ENCODE results near the gene PLCXD1.
"Not testable (repeated sequence)": the region's sequence is repeated elsewhere in the genome, so short reads cannot be mapped to it uniquely, and the experiment has no call there.

PLCXD1 gene

DNA sequence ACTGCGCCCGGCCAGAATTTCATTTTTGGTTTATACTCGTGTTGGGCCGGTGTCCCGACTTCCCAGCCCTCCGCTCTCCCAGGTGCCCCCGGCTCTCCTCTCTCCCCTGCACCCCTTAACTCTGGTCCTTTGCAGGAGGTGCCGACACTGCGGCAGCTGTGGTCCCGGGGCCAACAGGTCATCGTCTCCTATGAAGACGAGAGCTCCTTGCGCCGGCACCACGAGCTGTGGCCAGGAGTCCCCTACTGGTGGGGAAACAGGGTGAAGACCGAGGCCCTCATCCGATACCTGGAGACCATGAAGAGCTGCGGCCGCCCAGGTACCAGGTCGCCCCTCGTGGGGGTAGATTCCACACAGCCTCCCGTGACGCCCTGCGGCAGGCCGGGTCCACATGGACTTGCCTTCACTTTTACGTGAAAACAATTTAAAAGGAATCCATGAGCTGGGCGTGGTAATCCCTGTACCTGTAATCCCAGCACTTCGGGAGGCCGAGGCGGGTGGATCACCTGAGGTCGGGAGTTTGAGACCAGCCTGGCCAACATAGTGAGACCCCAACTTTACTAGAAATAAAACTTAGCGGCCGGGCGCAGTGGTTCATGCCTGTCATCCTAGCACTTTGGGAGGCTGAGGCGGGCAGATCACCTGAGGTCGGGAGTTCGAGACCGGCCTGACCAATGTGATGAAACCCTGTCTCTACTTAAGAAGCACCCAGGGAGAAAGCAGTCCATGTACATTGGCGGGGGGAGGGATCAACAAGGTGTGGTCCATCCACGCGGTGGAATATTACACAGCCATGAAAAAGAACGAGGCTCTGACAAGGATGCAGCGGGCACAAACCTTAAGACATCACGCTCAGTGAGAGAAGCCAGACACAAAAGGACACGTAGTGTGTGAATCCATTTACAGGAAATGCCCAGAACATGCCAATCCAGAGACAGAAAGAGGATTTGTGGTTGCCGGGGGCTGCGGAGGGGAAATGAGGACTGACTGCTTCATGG is 12.0 kb downstream of the PLCXD1 start:
- no peak for DNase-seq (ENCODE audit: low spot score)

DNA sequence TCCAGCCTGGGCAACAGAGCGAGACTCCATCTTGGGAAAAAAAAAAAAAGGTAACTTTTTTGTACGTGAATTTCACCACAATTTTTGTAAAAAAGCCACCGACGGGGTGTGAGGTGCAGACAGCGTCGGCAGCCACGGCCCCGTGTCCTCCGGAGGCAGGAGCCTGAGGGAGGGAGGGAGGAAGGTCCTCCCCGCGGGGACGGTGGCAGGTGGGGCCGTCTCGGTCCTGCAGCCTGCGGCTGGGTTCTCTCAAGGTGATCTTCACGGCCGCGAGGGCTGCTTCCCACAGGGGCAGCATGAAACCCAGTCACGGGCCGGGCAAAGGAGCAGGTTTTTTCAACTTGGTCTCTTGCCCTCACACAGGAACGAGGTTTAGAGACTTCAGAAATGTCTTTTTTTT is 14.0 kb downstream of the PLCXD1 start:
- DNase-seq (ENCODE audit: low spot score): no peak

GRCh38 chrX:298993-299392 is 17.8 kb downstream of the PLCXD1 start:
- DNase-seq (ENCODE audit: low spot score): no peak

GRCh38 chrX:300334-300733 is 19.2 kb downstream of the PLCXD1 start:
- DNase-seq (ENCODE audit: low spot score): no peak

- DNase-seq (ENCODE audit: low spot score): no peak
Observed at GRCh38 chrX:302975-303374, 21.8 kb downstream of the PLCXD1 start.

DNA sequence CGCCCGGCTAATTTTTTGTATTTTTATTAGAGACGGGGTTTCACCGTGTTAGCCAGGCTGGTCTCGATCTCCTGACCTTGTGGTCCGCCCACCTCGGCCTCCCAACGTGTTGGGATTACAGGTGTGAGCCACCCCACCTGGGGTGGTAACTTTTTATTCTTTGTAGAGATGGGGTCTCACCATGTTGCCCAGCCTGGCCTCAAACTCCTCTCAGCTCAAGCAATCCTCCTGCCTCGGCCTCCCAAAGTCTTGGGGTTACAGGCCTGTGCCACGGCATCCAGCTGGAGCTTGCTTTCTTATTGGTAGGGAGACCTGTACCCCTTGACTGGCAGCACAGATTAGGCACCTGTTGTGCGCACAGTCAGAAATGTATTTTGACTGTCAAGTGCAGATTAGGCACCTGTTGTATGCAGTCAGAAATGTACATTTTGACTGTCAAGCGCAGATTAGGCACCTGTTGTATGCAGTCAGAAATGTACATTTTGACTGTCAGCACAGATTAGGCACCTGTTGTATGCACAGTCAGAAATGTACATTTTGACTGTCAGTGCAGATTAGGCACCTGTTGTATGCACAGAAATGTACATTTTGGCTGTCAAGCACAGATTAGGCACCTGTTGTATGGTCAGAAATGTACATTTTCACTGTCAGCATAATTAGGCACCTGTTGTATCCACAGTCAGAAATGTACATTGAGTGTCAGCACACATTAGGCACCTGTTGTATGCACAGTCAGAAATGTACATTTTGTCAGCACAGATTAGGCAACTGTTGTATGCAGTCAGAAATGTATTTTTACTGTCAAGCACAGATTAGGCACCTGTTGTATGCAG is 24.8 kb downstream of the PLCXD1 start:
- not testable (repeated sequence) for DNase-seq (ENCODE audit: low spot score)

DNA sequence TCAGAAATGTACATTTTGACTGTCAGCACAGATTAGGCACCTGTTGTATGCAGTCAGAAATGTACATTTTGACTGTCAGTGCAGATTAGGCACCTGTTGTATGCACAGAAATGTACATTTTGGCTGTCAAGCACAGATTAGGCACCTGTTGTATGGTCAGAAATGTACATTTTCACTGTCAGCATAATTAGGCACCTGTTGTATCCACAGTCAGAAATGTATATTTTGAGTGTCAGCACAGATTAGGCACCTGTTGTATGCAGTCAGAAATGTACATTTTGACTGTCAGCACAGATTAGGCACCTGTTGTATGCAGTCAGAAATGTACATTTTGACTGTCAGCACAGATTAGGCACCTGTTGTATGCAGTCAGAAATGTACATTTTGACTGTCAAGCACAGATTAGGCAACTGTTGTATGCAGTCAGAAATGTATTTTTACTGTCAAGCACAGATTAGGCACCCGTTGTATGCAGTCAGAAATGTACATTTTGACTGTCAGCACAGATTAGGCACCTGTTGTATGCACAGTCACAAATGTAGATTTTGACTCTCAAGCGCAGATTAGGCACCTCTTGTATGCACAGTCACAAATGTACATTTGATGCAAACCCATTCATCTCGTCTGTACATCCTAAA is 25.6 kb downstream of the PLCXD1 start:
- DNase-seq (ENCODE audit: low spot score): not testable (repeated sequence)

- no peak for DNase-seq (ENCODE audit: low spot score)
Observed at GRCh38 chrX:307261-308111, 26.3 kb downstream of the PLCXD1 start.

DNA sequence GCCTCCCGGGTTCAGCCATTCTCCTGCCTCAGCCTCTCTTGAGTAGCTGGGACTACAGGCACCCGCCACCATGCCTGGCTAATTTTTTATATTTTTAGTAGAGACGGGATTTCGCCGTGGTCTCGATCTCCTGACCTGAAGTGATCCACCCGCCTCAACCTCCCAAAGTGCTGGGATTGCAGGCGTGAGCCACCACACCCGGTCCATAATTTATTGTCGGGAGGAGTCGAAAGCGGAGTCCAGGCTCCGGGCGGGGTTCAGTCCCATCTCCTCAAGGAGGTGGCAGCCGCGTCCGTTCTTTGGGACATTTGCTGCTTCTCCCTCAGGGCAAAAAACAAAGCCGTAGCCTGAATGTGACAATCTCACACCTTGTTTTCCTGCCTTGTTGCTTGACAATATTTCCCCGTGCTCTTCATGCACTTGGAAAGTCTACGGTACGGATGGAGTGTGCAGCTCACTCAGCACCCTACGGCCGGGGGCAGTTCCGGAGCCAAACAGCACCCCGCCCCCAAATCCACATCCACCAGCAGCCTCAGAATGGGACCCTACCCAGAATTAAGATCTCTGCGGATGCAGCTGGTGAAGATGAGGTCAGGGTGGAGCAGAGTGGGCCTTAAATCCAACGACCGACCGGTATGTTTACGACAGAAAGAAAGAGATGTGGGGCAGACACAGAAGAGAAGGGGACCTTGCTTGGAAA is 27.8 kb downstream of the PLCXD1 start:
- DNase-seq (ENCODE audit: low spot score): no peak

- no peak for DNase-seq (ENCODE audit: low spot score)
Observed at GRCh38 chrX:310621-311155, 29.5 kb downstream of the PLCXD1 start.

- DNase-seq (ENCODE audit: low spot score): no peak
Observed at GRCh38 chrX:311156-312129, 30.3 kb downstream of the PLCXD1 start.

GRCh38 chrX:312621-313331 is 31.6 kb downstream of the PLCXD1 start:
- no peak for DNase-seq (ENCODE audit: low spot score)

- no peak for DNase-seq (ENCODE audit: low spot score)
Observed at GRCh38 chrX:313546-313945, 32.4 kb downstream of the PLCXD1 start.

- DNase-seq (ENCODE audit: low spot score): no peak
Observed at GRCh38 chrX:314049-314448, 32.9 kb downstream of the PLCXD1 start.

- DNase-seq (ENCODE audit: low spot score): no peak
Observed at GRCh38 chrX:314781-315595, 33.8 kb downstream of the PLCXD1 start.

GRCh38 chrX:316351-317325 is 35.5 kb downstream of the PLCXD1 start:
- no peak for DNase-seq (ENCODE audit: low spot score)

Data from Ammon's horn (tissue), 1 donor.